ENCODE measurements around the gene CFAP46.

Gene CFAP46

GRCh38 chr10:132820056-132820455 lies 122.3 kb downstream of the CFAP46 start:
- DNase-seq: no peak

DNA sequence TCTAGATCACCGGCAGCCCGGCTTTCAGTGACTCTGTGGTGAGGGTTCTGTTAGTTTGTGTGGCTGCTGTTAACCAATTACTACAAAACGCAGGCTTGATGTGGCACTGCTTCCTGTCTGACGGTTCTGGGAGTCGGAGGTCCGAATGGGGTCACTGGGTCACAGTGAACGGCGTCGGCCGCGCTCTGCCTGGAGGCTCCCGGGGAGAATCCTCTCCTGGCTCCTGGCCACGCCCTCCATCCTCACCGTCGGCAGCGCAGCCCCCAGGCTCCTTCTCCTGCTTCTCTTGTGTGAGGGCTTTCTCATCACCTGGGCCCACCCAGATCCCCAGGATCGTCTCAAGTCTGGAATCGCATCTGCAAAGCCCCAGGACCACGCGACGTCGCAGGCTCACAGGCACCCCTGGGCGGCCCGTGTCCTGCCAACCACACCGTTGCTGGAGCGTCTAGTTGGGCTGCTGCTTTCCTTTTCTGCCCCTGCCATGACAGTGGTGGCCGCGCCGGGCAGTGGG lies 124.6 kb downstream of the CFAP46 start:
- DNase-seq: no peak

DNA sequence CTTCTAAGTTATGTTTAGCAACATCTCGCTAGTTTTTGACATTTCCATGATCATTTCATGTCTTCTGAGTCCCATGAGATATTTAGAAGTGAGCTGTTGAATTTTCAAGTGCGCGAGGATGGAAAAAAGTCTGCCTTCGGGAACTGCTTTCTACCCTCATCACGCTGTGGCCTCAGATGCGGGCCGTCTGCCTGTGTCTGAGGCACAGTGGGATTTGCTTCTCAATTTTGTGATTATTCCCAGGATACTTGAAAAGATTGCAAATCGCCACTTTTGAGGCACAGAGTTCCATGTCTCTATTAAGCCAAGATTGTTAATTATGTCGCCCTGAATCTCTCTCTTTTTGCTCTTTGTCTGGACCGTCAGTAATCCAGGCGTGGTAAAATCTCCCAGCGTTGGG lies 125.7 kb downstream of the CFAP46 start:
- DNase-seq: no peak

DNA sequence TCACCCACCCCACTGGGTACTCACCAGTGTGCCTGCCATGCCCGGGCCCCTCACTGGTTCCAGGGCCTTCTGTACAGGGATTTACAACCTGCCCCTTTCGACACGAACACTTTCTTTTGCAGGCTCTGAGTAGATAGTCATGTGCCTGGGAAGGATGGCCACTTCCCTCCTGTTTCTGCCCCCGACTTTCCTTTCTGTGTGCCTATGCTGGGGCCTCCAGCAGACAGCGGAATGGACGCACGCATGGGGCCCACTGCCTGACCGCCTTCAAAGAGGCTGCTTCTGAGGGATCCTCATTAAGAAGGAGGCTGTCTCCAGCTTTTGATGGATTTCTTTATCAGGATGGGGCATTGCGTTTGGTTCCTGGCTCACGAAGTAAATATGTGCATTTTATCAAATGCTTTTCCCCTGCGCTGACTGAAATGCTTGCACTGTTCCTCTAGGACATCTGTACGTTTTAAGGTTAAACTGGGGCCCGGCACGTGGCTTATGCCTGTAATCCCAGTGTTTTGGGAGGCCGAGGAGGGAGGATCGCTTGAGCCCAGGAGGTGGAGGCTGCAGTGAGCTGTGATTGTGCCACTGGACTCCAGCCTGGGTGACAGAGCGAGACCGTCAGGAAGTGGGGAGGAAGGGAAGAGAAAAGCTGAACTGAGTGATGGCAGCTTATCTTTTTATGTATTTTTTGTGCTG lies 127.1 kb downstream of the CFAP46 start:
- no peak for DNase-seq

DNA sequence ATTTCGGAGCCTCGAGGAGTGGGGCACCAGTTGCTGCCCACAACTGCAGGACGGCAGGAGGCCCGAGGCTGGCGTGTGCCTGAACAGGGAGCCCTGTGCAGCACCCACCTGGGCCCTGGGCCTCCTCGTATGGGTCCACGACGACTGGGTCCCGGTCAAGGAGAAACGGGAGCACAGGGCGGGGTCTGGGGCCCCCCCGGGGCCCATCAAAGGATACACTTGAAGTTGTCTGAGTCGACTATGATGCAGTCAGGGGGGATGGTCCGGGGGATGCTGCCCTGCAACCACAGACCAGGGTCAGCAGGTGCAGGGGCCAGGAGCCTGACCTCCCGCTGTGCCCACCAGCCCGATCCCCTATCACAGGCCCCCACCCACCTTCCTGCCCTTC lies 127.9 kb downstream of the CFAP46 start:
- DNase-seq: no peak

GRCh38 chr10:132813560-132814468 lies 128.6 kb downstream of the CFAP46 start:
- no peak for DNase-seq

DNA sequence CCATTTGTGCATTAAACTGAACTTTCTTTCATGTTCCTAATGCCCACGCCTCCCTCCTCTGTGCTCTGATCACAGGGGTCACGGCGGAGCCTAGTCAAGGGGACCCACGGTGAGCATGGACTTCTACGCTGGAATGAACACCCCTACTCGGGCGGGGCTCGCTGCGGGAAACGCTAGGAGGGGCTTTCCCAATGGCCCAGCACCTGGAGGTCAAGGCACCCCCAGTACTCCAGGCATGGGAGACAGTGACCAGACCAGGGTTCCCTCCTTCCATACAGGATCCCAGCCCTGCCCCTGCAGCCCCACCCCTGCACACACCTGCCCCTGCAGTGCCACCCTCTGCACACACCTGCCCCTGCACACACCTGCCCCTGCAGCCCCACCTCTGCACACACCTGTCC lies 129.4 kb downstream of the CFAP46 start:
- DNase-seq: no peak

GRCh38 chr10:132812520-132812919 lies 129.8 kb downstream of the CFAP46 start:
- no peak for DNase-seq

GRCh38 chr10:132811891-132812481 lies 130.4 kb downstream of the CFAP46 start:
- no peak for DNase-seq

- DNase-seq: no peak
These were observed 131.3 kb downstream of the CFAP46 start for GRCh38 chr10:132810807-132811700.

DNA sequence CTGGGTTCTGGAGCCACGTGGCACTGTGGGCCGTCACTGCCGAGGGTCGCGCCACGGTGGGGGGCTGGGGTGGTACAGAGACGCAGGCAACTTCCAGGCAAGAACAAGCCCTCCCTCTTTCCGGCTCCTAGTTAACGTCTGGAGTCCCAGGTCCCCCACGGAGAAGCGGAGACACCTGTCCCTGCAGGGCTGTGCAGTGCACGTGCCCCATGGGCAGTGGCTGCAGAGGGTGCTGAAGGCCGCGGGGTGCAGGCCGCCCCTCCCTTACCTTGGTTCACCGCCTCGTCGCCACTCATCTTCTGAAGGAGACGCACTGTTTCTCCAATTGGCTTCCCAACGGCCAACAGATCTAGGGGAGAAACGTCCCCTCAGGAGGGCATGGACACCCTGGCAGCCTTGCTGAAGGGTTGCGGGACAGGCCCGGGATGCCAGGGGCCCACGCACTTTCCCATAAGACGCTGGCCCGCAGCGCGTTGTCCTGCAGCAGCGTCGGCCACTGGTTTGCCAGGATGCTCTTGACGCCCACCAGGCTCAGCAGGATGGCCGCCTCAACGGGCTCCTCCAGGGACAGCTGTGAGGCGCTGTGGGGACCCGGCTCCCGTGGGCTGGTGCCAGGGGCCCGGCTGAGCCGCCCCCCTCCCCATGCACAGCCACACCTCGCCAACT lies 132.1 kb downstream of the CFAP46 start:
- no peak for DNase-seq

- DNase-seq: no peak
These were observed 132.9 kb downstream of the CFAP46 start for GRCh38 chr10:132809232-132810140.

GRCh38 chr10:132808383-132809231 lies 133.8 kb downstream of the CFAP46 start:
- no peak for DNase-seq

DNA sequence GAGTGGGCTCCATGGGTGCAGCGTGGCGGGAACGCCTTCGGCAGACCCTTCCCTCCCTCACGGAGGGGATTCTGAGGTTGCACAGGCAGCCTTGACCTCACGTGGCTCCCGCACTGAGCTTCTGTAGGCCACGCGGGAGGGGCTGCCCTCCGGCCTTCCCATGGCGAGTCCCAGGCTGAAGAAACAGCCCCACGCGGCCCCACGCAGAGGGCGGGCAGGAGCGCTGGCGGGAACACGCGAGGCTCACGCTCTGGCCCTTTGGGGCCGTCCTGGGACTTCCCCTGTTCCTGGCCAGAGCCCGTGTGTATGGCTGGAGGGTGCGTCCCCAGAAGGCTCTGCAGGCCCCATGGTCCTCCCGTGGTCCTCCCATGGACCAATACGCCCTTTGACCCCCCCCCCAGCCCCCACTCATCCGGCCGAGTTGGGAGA lies 134.7 kb downstream of the CFAP46 start:
- no peak for DNase-seq

DNA sequence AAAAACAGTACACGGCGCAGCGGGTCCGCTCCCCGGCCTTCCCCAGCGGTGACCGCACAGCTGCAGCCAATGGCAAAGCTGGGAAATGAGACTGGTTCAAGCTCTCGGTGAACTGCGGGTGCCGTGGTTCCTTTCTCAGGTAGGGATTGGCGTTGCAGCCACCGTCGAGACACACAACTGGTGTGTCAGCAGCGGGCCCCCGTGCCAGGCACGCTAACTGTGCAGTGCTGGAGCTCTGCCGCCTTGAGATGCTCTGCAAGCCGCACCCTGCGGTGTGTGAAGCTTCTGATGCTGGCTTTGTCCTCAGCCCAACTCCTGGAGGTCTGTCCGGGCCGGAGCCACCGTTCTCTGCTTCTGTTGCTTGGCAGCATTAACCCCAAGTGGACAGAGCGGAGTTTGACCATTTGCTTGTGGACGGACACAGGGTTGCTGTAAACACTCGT lies 135.8 kb downstream of the CFAP46 start:
- DNase-seq: no peak

GRCh38 chr10:132806110-132806509 lies 136.3 kb downstream of the CFAP46 start:
- no peak for DNase-seq

DNA sequence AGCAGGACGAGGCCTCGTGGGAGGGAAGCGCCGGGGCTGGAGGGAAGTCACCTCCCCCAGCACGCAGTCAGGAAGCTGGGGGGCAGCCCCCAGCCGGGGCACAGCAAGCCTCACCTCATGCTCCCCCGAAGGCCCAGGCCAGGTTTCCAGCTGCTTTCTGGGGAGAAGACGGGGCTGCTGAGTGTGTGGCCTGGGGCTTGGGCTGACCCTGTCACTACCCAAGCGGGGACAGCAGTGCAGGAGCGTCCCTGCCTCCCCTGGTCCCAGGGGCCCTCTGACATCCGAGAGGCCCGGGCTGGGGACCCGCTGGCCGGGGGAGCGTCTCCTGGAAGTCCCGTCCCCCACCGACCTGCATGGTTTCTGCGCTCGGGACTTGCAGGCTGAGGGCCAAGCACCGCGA lies 136.8 kb downstream of the CFAP46 start:
- no peak for DNase-seq

- DNase-seq: no peak
These were observed 137.5 kb downstream of the CFAP46 start for GRCh38 chr10:132804785-132805426.

GRCh38 chr10:132804287-132804686 lies 138.1 kb downstream of the CFAP46 start:
- DNase-seq: no peak

All from activated gamma-delta T cell treated with Interleukin-2 at 50 U/mL for 16 hours (primary cell).